ENCODE measurements around the gene GRID1. TPM values are rescaled to one million over a fixed set of nuclear protein-coding genes. Genes with fewer than 3 reads are reported as not detected.

Gene GRID1
- total RNA-seq, 1 donor from 2014 or later, result not detected

- no peak for TF ChIP-seq CTCF (IDR thresholded peaks at IDR 0.05)
- ChIA-PET CTCF (no interaction called here), POLR2A (no interaction called here)
- Mint-ChIP-seq H3K9me3 (no peaks in the 10 kb centered on the region), H3K4me1 (no peaks in the 10 kb centered on the region), H3K27me3 (no peaks in the 10 kb centered on the region), H3K4me3 (no peak overlapping the region), H3K36me3 (ENCODE audit: low read depth) (no peaks in the 10 kb centered on the region), H3K27ac (no peak overlapping the region)
- intact Hi-C loops (cut with micrococcal nuclease), result no loop called here
- no peak for ATAC-seq (ENCODE audit: low read depth)
- no peak for DNase-seq
These were observed 808.9 kb downstream of the GRID1 start for GRCh38 chr10:85557706-85558105.

- DNase-seq (no peak), ATAC-seq (ENCODE audit: low read depth) (no peak)
- ChIA-PET POLR2A (no interaction called here), CTCF (no interaction called here)
- Mint-ChIP-seq H3K9me3 (no peaks in the 10 kb centered on the region), H3K27me3 (no peaks in the 10 kb centered on the region), H3K4me1 (no peaks in the 10 kb centered on the region), H3K27ac (no peak overlapping the region), H3K4me3 (no peak overlapping the region), H3K36me3 (ENCODE audit: low read depth) (no peaks in the 10 kb centered on the region)
- TF ChIP-seq CTCF (IDR thresholded peaks at IDR 0.05), result no peak
- intact Hi-C loops (cut with micrococcal nuclease), result no loop called here
These were observed 809.5 kb downstream of the GRID1 start for GRCh38 chr10:85557077-85557476.

Other genes with a start within 250 kb of the GRID1 start
- 35.9 and 38.5 TPM in 2 replicates for gene WAPL, start 155.0 kb upstream of the GRID1 start, total RNA-seq

Measured in activated B cell treated with CpG ODN at 0.5 μM for 24 hours (primary cell).